Measurements from ENCODE around the gene MED12.

The MED12 gene

GRCh38 chrX:71144651-71145050 is 26.3 kb downstream of the MED12 start, which contains the start of gene NLGN3:
Gene NLGN3 (plus strand): TSS chrX:71144841. CDS start chrX:71147750, 2,909 bp downstream.
- DNase-seq = peak; percentile 6
- no peaks in the 10 kb centered on the region for H3K79me2 ChIP-seq (ENCODE audit: control insufficient read depth, insufficient read depth, low read length)
- WGBS (ENCODE audit: extremely low coverage, insufficient coverage, low lambda C conversion rate) = no CpG with 5 or more reads among the region's 28 CpGs
- peak within 1 kb of the TSS; percentile 56 for H3K56ac ChIP-seq (ENCODE audit: low read length)
- no peak within 1 kb of the TSS for H2BK15ac ChIP-seq (replicated peaks; ENCODE audit: low read depth)
- peak within 1 kb of the TSS; percentile 70 for H3K4me2 ChIP-seq (ENCODE audit: low read length)
- H3K4ac ChIP-seq (ENCODE audit: low read depth, low read length) = no peak within 1 kb of the TSS
- H3K79me1 ChIP-seq (ENCODE audit: low read length) = no peaks in the 10 kb centered on the region
- H3K27ac ChIP-seq (ENCODE audit: low read depth, low read length) = no peak within 1 kb of the TSS
- H3K4me3 ChIP-seq (ENCODE audit: low read length) = no peak within 1 kb of the TSS
- no peak within 1 kb of the TSS for H4K8ac ChIP-seq (ENCODE audit: low read depth, low read length)
- no peak within 1 kb of the TSS for H3K18ac ChIP-seq (ENCODE audit: low read length)
- H3K23ac ChIP-seq (ENCODE audit: low read length) = no peak within 1 kb of the TSS
- H3K36me3 ChIP-seq (ENCODE audit: control insufficient read depth, insufficient read depth, low read length) = no peaks in the 10 kb centered on the region
- no peak within 1 kb of the TSS for H4K5ac ChIP-seq (ENCODE audit: low read length)
- H2AK5ac ChIP-seq (ENCODE audit: low read length) = no peak within 1 kb of the TSS
- no peaks in the 10 kb centered on the region for H3K4me1 ChIP-seq (ENCODE audit: control insufficient read depth, low read depth, low read length)
- H2BK5ac ChIP-seq (ENCODE audit: low read length) = no peak within 1 kb of the TSS
- H2BK120ac ChIP-seq (ENCODE audit: low read depth, low read length) = no peak within 1 kb of the TSS
- peak within 1 kb of the TSS; percentile 29 for H3K9ac ChIP-seq (ENCODE audit: low read length)
- no peaks in the 10 kb centered on the region for H3K27me3 ChIP-seq (ENCODE audit: insufficient read depth, low read length, poor library complexity)

DNA sequence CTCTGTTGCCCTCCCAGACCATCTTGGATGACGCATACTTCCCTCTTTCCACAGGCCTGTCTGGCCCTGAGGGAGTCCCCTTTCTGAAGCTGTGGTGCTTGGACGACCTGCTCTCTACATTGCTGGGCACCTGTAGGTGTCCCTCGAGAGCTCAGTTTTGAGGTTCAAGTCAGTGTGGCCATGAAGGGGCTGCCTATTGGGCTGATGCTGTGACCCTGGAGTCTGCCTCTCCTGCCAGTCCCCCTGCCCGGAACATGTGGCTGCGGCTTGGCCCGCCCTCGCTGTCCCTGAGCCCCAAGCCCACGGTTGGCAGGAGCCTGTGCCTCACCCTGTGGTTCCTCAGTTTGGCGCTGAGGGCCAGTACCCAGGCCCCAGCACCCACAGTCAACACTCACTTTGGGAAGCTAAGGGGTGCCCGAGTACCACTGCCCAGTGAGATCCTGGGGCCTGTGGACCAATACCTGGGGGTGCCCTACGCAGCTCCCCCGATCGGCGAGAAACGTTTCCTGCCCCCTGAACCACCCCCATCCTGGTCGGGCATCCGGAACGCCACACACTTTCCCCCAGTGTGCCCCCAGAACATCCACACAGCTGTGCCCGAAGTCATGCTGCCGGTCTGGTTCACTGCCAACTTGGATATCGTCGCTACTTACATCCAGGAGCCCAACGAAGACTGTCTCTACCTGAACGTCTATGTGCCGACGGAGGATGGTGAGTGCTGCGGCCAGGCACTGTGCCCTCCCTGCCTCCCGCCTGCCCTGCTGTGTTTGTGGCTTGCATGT is 29.3 kb downstream of the MED12 start:
- H2BK15ac ChIP-seq (replicated peaks; ENCODE audit: low read depth) = no peak overlapping the region
- H2AK5ac ChIP-seq (ENCODE audit: low read length) = no peak overlapping the region
- no peak overlapping the region for H3K18ac ChIP-seq (ENCODE audit: low read length)
- no peak overlapping the region for H4K5ac ChIP-seq (ENCODE audit: low read length)
- no peak overlapping the region for H2BK120ac ChIP-seq (ENCODE audit: low read depth, low read length)
- no peak overlapping the region for H3K27ac ChIP-seq (ENCODE audit: low read depth, low read length)
- H3K4me1 ChIP-seq (ENCODE audit: control insufficient read depth, low read depth, low read length) = no peaks in the 10 kb centered on the region
- no peaks in the 10 kb centered on the region for H3K27me3 ChIP-seq (ENCODE audit: insufficient read depth, low read length, poor library complexity)
- H3K4ac ChIP-seq (ENCODE audit: low read depth, low read length) = no peak overlapping the region
- no peak overlapping the region for H3K23ac ChIP-seq (ENCODE audit: low read length)
- no peak overlapping the region for H3K4me2 ChIP-seq (ENCODE audit: low read length)
- no peak overlapping the region for H2BK5ac ChIP-seq (ENCODE audit: low read length)
- WGBS (ENCODE audit: extremely low coverage, insufficient coverage, low lambda C conversion rate) = no CpG with 5 or more reads among the region's 28 CpGs
- H3K56ac ChIP-seq (ENCODE audit: low read length) = no peak overlapping the region
- no peaks in the 10 kb centered on the region for H3K79me2 ChIP-seq (ENCODE audit: control insufficient read depth, insufficient read depth, low read length)
- DNase-seq = peak; percentile 20
- H3K4me3 ChIP-seq (ENCODE audit: low read length) = no peak overlapping the region
- no peak overlapping the region for H3K9ac ChIP-seq (ENCODE audit: low read length)
- no peaks in the 10 kb centered on the region for H3K79me1 ChIP-seq (ENCODE audit: low read length)
- no peak overlapping the region for H4K8ac ChIP-seq (ENCODE audit: low read depth, low read length)
- H3K36me3 ChIP-seq (ENCODE audit: control insufficient read depth, insufficient read depth, low read length) = no peaks in the 10 kb centered on the region

DNA sequence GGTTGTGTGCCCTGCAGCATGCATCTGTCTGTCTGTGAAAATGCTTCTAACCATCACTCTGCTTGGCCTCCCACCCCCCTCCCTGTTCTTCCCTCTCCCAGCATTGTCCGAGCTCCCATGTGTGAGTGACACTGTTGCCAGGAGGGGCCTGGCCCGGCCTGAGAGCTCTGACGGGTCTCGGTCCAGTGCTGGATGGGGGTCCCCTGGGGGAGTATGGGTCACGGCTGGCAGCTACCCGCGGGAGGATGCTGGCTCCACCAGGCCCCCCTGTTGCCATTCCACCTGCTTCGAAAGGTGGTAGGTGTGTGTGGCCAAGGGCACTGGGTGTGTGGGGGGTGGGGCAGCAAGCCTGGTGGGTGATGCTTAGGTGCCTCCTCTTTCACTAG is 29.9 kb downstream of the MED12 start:
- no peaks in the 10 kb centered on the region for H3K4me1 ChIP-seq (ENCODE audit: control insufficient read depth, low read depth, low read length)
- no peak overlapping the region for H3K4me2 ChIP-seq (ENCODE audit: low read length)
- H3K18ac ChIP-seq (ENCODE audit: low read length) = no peak overlapping the region
- no peak overlapping the region for H3K56ac ChIP-seq (ENCODE audit: low read length)
- no peaks in the 10 kb centered on the region for H3K36me3 ChIP-seq (ENCODE audit: control insufficient read depth, insufficient read depth, low read length)
- H3K27me3 ChIP-seq (ENCODE audit: insufficient read depth, low read length, poor library complexity) = no peaks in the 10 kb centered on the region
- no CpG with 5 or more reads among the region's 8 CpGs for WGBS (ENCODE audit: extremely low coverage, insufficient coverage, low lambda C conversion rate)
- no peak overlapping the region for H3K27ac ChIP-seq (ENCODE audit: low read depth, low read length)
- no peak overlapping the region for H4K5ac ChIP-seq (ENCODE audit: low read length)
- no peak overlapping the region for H2BK5ac ChIP-seq (ENCODE audit: low read length)
- no peak overlapping the region for H3K4me3 ChIP-seq (ENCODE audit: low read length)
- no peak overlapping the region for H3K4ac ChIP-seq (ENCODE audit: low read depth, low read length)
- H2BK120ac ChIP-seq (ENCODE audit: low read depth, low read length) = no peak overlapping the region
- no peak overlapping the region for H2AK5ac ChIP-seq (ENCODE audit: low read length)
- H2BK15ac ChIP-seq (replicated peaks; ENCODE audit: low read depth) = no peak overlapping the region
- no peak overlapping the region for H3K9ac ChIP-seq (ENCODE audit: low read length)
- H3K23ac ChIP-seq (ENCODE audit: low read length) = no peak overlapping the region
- no peak for DNase-seq
- no peaks in the 10 kb centered on the region for H3K79me1 ChIP-seq (ENCODE audit: low read length)
- H4K8ac ChIP-seq (ENCODE audit: low read depth, low read length) = no peak overlapping the region
- H3K79me2 ChIP-seq (ENCODE audit: control insufficient read depth, insufficient read depth, low read length) = no peaks in the 10 kb centered on the region

DNA sequence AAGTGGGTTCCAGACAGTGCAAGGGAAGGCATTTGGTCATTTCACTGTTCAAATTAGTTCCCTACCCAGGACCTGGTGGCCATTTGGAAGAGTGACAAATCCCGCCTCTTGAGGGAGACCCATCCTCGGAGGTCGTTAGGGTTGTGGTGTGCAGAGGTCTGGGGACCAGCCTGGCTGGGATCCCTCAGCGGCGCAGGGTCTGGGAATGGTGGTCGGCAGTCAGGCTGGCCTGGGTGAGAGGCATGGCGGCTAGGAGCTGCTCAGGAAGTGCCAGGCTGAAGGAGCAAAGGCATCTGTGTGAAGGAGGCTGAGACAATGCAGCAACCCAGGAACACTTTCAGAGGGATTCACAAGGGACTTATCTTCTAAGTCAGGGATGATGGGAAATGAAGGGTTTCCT is 33.0 kb downstream of the MED12 start:
- H3K23ac ChIP-seq (ENCODE audit: low read length) = no peak overlapping the region
- H4K5ac ChIP-seq (ENCODE audit: low read length) = no peak overlapping the region
- H3K18ac ChIP-seq (ENCODE audit: low read length) = no peak overlapping the region
- no peaks in the 10 kb centered on the region for H3K79me2 ChIP-seq (ENCODE audit: control insufficient read depth, insufficient read depth, low read length)
- H3K56ac ChIP-seq (ENCODE audit: low read length) = no peak overlapping the region
- no peak overlapping the region for H3K4ac ChIP-seq (ENCODE audit: low read depth, low read length)
- no peak overlapping the region for H2BK5ac ChIP-seq (ENCODE audit: low read length)
- no peaks in the 10 kb centered on the region for H3K27me3 ChIP-seq (ENCODE audit: insufficient read depth, low read length, poor library complexity)
- H3K4me2 ChIP-seq (ENCODE audit: low read length) = no peak overlapping the region
- no peaks in the 10 kb centered on the region for H3K79me1 ChIP-seq (ENCODE audit: low read length)
- no peak overlapping the region for H2BK120ac ChIP-seq (ENCODE audit: low read depth, low read length)
- H3K27ac ChIP-seq (ENCODE audit: low read depth, low read length) = no peak overlapping the region
- H3K4me1 ChIP-seq (ENCODE audit: control insufficient read depth, low read depth, low read length) = no peaks in the 10 kb centered on the region
- H3K36me3 ChIP-seq (ENCODE audit: control insufficient read depth, insufficient read depth, low read length) = no peaks in the 10 kb centered on the region
- no peak overlapping the region for H3K9ac ChIP-seq (ENCODE audit: low read length)
- WGBS (ENCODE audit: extremely low coverage, insufficient coverage, low lambda C conversion rate) = no CpG with 5 or more reads among the region's 7 CpGs
- no peak overlapping the region for H2AK5ac ChIP-seq (ENCODE audit: low read length)
- H2BK15ac ChIP-seq (replicated peaks; ENCODE audit: low read depth) = no peak overlapping the region
- no peak overlapping the region for H3K4me3 ChIP-seq (ENCODE audit: low read length)
- no peak overlapping the region for H4K8ac ChIP-seq (ENCODE audit: low read depth, low read length)
- DNase-seq = no peak

GRCh38 chrX:71154196-71154595 is 35.8 kb downstream of the MED12 start:
- Histone ChIP-seq H3K27me3 (ENCODE audit: insufficient read depth, low read length, poor library complexity) (no peaks in the 10 kb centered on the region), H3K27ac (ENCODE audit: low read depth, low read length) (no peak overlapping the region), H4K8ac (ENCODE audit: low read depth, low read length) (no peak overlapping the region), H3K4ac (ENCODE audit: low read depth, low read length) (no peak overlapping the region), H3K79me1 (ENCODE audit: low read length) (no peaks in the 10 kb centered on the region), H3K36me3 (ENCODE audit: control insufficient read depth, insufficient read depth, low read length) (no peaks in the 10 kb centered on the region), H3K79me2 (ENCODE audit: control insufficient read depth, insufficient read depth, low read length) (no peaks in the 10 kb centered on the region), H2BK5ac (ENCODE audit: low read length) (no peak overlapping the region), H3K18ac (ENCODE audit: low read length) (no peak overlapping the region), H4K5ac (ENCODE audit: low read length) (no peak overlapping the region), H2BK120ac (ENCODE audit: low read depth, low read length) (no peak overlapping the region), H3K23ac (ENCODE audit: low read length) (no peak overlapping the region), H2BK15ac (replicated peaks; ENCODE audit: low read depth) (no peak overlapping the region), H3K4me3 (ENCODE audit: low read length) (no peak overlapping the region), H2AK5ac (ENCODE audit: low read length) (no peak overlapping the region), H3K4me2 (ENCODE audit: low read length) (no peak overlapping the region), H3K56ac (ENCODE audit: low read length) (no peak overlapping the region), H3K4me1 (ENCODE audit: control insufficient read depth, low read depth, low read length) (no peaks in the 10 kb centered on the region), H3K9ac (ENCODE audit: low read length) (no peak overlapping the region)
- no CpG with 5 or more reads among the region's 7 CpGs for WGBS (ENCODE audit: extremely low coverage, insufficient coverage, low lambda C conversion rate)
- no peak for DNase-seq

GRCh38 chrX:71154641-71155040 is 36.2 kb downstream of the MED12 start:
- no peak overlapping the region for H3K4me2 ChIP-seq (ENCODE audit: low read length)
- no peak for DNase-seq
- no peak overlapping the region for H3K4me3 ChIP-seq (ENCODE audit: low read length)
- no peak overlapping the region for H3K4ac ChIP-seq (ENCODE audit: low read depth, low read length)
- H3K56ac ChIP-seq (ENCODE audit: low read length) = no peak overlapping the region
- H3K79me1 ChIP-seq (ENCODE audit: low read length) = no peaks in the 10 kb centered on the region
- H3K36me3 ChIP-seq (ENCODE audit: control insufficient read depth, insufficient read depth, low read length) = no peaks in the 10 kb centered on the region
- H2BK120ac ChIP-seq (ENCODE audit: low read depth, low read length) = no peak overlapping the region
- no peak overlapping the region for H3K9ac ChIP-seq (ENCODE audit: low read length)
- H2AK5ac ChIP-seq (ENCODE audit: low read length) = no peak overlapping the region
- no peak overlapping the region for H4K5ac ChIP-seq (ENCODE audit: low read length)
- H3K79me2 ChIP-seq (ENCODE audit: control insufficient read depth, insufficient read depth, low read length) = no peaks in the 10 kb centered on the region
- WGBS (ENCODE audit: extremely low coverage, insufficient coverage, low lambda C conversion rate) = no CpG with 5 or more reads among the region's 3 CpGs
- no peak overlapping the region for H4K8ac ChIP-seq (ENCODE audit: low read depth, low read length)
- no peak overlapping the region for H2BK5ac ChIP-seq (ENCODE audit: low read length)
- no peaks in the 10 kb centered on the region for H3K27me3 ChIP-seq (ENCODE audit: insufficient read depth, low read length, poor library complexity)
- no peak overlapping the region for H3K23ac ChIP-seq (ENCODE audit: low read length)
- no peak overlapping the region for H2BK15ac ChIP-seq (replicated peaks; ENCODE audit: low read depth)
- H3K4me1 ChIP-seq (ENCODE audit: control insufficient read depth, low read depth, low read length) = no peaks in the 10 kb centered on the region
- H3K18ac ChIP-seq (ENCODE audit: low read length) = no peak overlapping the region
- no peak overlapping the region for H3K27ac ChIP-seq (ENCODE audit: low read depth, low read length)

Measured in mesendoderm (in vitro differentiated cells).